Glomerular visceral epithelial cell (primary cell): ENCODE data around the gene INSRR.

Experiments used
- DNase-seq: peaks from one replicate; pipeline ENCODE4 v3.0.0-alpha.2; 2016; ENCODE audit errors: extremely low spot score

INSRR gene

DNA sequence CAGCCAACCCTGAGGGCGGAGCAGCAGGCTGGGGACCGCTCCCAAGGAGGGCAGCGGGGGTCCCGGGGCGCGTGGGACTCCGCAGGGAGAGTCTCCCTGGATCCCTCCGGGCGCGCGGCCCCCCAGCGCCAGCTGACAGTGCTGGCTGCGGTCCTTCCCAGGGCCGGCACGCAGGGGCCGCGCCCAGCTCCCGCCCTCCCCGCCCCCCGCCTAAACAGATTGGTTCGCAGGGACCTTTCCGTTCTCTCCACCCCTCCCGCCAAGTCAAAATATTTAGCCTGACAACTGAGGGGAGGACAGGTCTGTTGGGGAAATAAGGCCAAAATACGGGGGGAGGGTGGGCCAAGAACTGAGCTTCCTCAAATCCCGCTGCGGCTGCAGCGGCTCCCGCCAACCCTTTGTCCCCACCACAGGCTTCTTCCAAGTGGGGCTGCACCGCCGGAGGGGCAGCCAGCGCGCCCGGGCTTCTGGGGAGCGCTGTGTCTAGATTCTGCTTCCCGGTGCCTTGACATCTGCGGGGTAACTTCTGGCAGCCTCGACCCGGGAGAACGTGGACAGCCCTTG, at the start of gene INSRR:
TSS of gene INSRR (minus strand) at position 159 of the 564 bp plus-strand sequence. CDS start 496 bp downstream, outside the sequence.
- no peak for DNase-seq

DNA sequence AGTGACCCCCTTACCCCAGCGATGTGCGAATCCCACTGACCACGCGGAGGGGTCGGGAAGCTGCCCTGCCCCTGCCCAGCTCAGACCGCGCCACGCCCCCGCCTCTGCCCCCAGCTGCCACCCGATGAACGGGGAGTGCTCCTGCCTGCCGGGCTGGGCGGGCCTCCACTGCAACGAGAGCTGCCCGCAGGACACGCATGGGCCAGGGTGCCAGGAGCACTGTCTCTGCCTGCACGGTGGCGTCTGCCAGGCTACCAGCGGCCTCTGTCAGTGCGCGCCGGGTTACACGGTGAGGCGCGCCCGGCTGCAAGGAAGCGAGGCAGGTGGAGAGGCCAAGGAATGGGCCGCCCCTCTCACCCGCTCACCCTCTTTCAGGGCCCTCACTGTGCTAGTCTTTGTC, 49.6 kb upstream of the INSRR start:
- DNase-seq = no peak

DNA sequence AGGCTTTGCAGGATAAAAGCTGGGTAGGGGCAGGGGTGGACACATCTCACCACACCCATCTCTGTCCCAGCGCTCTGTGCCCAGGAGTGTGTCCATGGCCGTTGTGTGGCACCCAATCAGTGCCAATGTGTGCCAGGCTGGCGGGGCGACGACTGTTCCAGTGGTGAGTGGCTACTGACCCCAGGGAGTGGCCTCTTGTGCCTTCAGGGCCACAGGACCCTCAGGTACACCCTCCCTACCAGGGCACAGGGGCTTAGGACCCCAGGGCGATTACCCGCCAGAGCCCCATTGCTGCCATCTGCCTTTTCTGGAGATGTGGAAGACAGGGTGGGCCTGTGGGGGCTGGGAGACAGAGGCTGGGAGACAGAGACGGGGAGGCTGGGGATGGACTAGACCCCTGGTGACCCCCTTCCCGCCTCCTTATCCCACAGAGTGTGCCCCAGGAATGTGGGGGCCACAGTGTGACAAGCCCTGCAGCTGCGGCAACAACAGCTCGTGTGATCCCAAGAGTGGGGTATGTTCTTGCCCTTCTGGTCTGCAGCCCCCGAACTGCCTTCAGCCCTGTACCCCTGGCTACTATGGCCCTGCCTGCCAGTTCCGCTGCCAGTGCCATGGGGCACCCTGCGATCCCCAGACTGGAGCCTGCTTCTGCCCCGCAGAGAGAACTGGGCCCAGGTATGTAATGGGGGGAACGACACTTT, 47.4 kb upstream of the INSRR start:
- no peak for DNase-seq

GRCh38 chr1:156905651-156906050, 46.7 kb upstream of the INSRR start:
- no peak for DNase-seq

GRCh38 chr1:156905176-156905575, 46.3 kb upstream of the INSRR start:
- DNase-seq = no peak

GRCh38 chr1:156904187-156904959, 45.5 kb upstream of the INSRR start:
- DNase-seq = no peak

GRCh38 chr1:156903328-156904091, 44.6 kb upstream of the INSRR start:
- DNase-seq = no peak

DNA sequence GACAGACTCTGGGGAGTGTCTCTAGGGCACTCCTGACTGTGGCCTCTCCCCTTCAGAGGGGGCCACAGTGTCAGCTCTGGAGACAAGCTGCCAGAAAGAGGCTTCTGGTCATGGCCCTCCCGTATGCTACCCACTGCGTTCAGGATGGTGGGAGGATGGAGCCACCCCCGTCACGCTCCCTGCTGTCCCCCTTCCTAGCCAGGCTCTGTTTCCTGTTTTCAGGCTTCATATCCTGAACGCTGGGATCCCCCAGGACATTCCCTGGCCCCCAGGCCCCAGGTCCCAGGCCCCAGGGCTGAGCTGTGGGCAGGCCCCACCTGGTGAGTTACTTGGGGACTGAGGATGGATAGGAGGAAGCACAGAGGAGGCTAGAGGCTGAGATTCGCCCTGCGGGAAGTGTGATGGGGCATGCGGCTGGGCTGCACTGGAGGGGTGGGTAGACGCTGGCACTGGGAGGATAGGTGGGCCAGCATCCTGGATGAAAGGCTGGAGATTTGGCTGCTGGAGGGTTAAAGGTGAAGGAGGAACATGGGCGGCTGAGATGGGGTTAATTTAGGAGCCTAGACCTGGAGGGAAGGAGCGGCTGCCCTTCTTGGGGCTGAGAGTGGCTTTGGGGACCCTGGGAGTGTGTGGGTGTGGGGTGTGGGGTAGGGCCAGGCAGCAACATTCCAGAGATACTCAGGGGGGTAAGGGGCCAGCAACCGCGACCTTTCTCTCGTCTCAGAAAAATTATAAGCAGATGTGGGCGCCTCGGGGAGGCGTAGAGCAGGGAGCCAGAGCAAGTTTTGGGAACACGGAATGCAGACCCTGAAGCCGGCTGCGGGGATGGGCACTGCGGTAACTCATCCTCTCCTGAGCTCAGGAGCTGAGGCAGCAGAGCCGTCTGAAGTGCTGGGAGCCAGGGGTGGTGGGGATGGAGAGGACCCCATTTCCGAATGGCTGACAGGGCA, 43.3 kb upstream of the INSRR start:
- no peak for DNase-seq

DNA sequence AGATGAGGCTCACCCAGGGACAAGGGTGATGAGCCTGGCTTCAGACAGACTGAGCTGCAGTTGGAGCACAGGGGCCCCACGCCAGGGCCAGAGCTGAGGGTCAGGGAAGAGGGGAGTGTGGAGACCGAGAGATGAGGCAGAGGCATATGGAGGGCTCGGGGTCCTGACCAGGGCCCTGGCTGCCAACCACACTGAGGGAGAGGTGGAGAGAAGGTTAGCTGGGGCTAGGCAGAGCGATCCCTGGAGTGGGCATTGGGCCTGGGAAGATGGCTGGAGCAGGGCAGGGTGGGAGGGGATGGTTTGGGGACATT, 42.6 kb upstream of the INSRR start:
- DNase-seq = no peak

GRCh38 chr1:156900896-156901589, 42.1 kb upstream of the INSRR start:
- DNase-seq = no peak

GRCh38 chr1:156899956-156900718, 41.2 kb upstream of the INSRR start:
- DNase-seq = no peak

DNA sequence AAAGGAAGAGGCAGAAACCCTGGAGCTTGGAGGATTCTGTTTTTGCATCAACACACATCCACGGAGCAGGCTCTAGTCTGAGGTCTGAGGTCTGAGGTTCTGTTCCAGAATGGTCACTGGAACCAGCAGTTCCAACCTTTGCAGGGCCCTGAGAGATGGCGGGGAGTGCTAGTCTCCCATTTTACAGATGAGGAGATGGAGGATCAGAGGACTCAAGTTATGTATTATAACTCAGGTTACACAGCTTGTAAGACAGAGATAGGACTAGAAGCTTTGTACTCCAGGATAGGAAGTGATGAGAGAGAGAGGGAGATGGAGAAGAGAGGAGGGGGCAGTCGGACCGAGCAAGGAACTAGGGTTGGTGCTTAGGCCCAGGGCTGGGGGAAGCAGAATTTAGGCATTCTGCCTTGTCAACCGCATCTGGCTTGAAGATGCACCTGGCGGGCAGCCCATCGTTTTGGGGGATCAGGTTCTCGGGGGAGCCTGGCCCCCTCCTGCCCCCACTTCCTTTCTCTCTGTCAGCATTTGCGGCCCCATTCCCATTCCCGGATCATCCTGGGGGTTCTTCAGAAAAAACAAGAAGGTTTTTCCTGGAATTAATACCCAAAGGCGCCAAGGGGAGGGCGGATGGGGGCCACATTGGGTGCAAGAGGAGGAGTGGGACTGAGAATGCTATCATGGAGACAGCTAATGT, 40.2 kb upstream of the INSRR start:
- DNase-seq = no peak

DNA sequence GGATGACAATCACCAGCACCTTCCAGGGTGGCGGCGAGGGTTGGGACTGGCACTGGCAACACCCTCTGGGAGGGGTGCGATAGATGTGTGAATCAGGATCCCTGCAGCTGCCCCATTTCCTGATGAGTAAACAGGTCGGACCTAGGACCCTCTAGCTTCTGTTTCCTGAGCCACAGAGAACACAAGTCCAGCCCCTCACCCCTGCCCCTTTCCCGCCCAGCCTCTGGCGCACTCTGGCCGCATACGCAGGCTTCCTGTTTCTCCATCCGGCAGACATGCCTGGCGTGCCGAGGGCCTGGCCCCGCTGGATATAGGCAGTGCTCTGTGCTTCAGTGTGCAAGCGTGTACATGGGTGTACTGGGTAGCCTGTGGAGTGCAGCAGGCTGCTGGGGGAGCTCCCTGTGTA, 39.2 kb upstream of the INSRR start:
- DNase-seq = peak; percentile 67

DNA sequence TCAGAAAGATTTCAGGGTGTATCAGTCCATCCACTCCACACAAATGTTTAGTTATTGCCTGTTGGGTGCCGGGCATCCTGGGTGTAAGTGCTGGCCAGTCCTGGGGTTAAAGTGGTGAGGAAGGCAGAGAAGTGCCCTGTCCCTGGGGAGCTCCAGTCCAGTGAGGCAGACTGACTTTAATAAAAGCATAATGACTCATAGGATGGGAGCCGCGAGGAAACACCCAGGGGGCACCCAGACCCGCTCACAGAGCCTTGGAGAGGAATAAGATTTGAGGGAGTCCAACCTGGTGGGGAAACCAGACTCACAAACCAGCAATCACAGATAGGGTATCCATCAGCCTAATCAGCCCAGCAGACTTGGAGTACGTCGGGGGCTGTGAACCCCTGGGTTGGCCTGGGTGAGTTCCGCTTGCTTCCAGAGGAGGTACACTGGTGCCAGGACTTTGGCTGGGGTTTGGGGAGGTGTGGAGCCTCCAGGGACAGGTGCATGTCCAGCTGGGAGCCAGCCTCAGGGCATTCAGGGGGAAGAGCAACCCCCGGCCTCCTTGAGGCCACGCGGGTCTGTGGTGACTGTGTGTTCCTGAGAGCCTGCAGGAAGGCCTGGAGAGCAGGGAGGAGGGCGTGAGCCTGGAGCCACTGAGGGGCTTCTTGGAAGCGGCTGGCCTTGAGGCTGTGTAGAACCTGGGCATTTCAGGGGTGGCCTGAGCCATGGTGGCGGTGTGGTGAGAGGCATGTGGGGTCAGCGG, 38.3 kb upstream of the INSRR start:
- DNase-seq = peak; percentile 74

DNA sequence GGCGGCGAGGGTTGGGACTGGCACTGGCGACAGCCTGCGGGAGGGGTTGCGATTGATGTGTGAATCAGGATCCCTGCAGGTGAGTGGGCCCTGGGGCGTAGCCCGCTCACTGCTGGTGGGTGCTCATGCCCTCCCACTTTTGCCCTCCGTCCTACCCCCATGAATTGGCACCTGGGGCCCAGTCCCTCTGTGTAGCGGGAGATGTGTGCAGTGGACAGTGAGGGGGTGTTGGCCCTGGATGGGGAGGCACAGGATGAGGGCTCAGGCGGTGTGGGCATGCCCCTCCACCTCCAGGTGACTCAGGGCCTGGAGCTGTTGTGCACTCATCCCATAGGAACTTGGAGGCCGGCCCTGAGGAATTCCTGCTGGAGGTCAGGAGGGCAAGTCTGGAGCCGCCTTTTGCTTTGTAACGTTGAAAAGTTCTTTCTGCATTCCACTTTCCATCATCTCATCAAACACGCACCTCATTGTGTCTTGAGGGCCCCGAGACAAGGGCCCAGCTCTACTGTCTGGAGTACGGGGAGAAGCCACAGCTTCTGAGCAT, 37.6 kb upstream of the INSRR start:
- DNase-seq = peak; percentile 94

DNA sequence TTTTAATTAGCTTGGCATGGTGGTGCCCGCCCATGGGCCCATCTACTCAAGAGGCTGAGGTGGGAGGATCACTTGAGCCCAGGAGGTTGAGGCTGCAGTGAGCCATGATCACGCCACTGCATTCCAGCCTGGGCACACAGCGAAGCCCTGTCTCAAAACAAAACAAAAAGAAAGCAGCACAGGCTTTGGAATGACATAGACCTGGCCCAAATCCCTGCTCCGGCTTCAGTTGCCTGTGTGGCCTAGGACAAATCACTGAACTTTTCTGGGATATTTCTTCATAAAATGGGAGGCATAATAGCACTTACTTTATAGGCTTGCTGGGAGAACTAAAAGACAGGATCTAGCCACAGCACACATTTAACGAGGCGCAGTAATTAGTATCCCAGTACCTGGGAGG, 37.0 kb upstream of the INSRR start:
- no peak for DNase-seq

- DNase-seq = no peak
These were observed 36.5 kb upstream of the INSRR start for GRCh38 chr1:156895455-156895812.

- no peak for DNase-seq
These were observed 36.0 kb upstream of the INSRR start for GRCh38 chr1:156894711-156895454.
